SKM-1 treated with dmso at 0.1 percent for 144 hours (cell line): Measurements from ENCODE around the gene DLGAP3.
"Not testable (repeated sequence)": the region's sequence is repeated elsewhere in the genome, so short reads cannot be mapped to it uniquely, and the experiment has no call there.

Source experiments
- DNase-seq: peaks from one replicate; lab custom pipeline; 2025; ENCODE audit not compliant: unreplicated experiment; lab: John Stamatoyannopoulos, UW

Gene DLGAP3

GRCh38 chr1:34839526-34840305, 89.7 kb downstream of the DLGAP3 start:
- no peak for DNase-seq

GRCh38 chr1:34833711-34834110, 95.7 kb downstream of the DLGAP3 start:
- no peak for DNase-seq

GRCh38 chr1:34831721-34832246, 97.7 kb downstream of the DLGAP3 start:
- DNase-seq, result no peak

GRCh38 chr1:34829250-34829649, 100.2 kb downstream of the DLGAP3 start:
- DNase-seq, result no peak

GRCh38 chr1:34828611-34829010, 100.8 kb downstream of the DLGAP3 start:
- DNase-seq, result no peak

GRCh38 chr1:34827341-34827941, 102.0 kb downstream of the DLGAP3 start:
- DNase-seq, result no peak

- no peak for DNase-seq
These were observed 103.9 kb downstream of the DLGAP3 start for GRCh38 chr1:34825455-34826091.

GRCh38 chr1:34824817-34825454, 104.5 kb downstream of the DLGAP3 start:
- DNase-seq, result no peak

- DNase-seq, result no peak
These were observed 107.2 kb downstream of the DLGAP3 start for GRCh38 chr1:34822202-34822601.

- not testable (repeated sequence) for DNase-seq
These were observed 110.6 kb downstream of the DLGAP3 start for GRCh38 chr1:34818862-34819261.

- no peak for DNase-seq
These were observed 112.7 kb downstream of the DLGAP3 start for GRCh38 chr1:34816778-34817177.

- no peak for DNase-seq
These were observed 113.1 kb downstream of the DLGAP3 start for GRCh38 chr1:34816332-34816731.
